AG09309 (cell line): ENCODE measurements around the gene SLC41A2.

ENCODE experiments used
- DNase-seq: peaks from one replicate; pipeline ENCODE4 v3.0.0-alpha.2; 2010; ENCODE audit warnings: low read depth
- H3K4me3 ChIP-seq: 2 replicates; pipeline ENCODE4 v1.5.1; 2011; ENCODE audit warnings: mild to moderate bottlenecking, low read depth, low read length, moderate library complexity; ENCODE audit not compliant: control insufficient read depth
- CTCF ChIP-seq: IDR thresholded peaks from 2 replicates; pipeline ENCODE4 v1.5.1; 2011; ENCODE audit warnings: mild to moderate bottlenecking, low read depth, low read length, inconsistent platforms; ENCODE audit not compliant: insufficient read depth, control insufficient read depth; ENCODE audit errors: missing control alignments

The SLC41A2 gene

GRCh38 chr12:104958001-104958804, at the start of gene SLC41A2:
Gene SLC41A2 (minus strand): TSS chr12:104958290. CDS start chr12:104928527, 29,763 bp downstream.
- TF ChIP-seq CTCF: no peak
- DNase-seq: peak; percentile 55
- peak within 1 kb of the TSS; percentile 84 for H3K4me3 ChIP-seq

GRCh38 chr12:105001476-105001875, 43.4 kb upstream of the SLC41A2 start:
- H3K4me3 ChIP-seq: no peak overlapping the region
- DNase-seq: no peak
- no peak for TF ChIP-seq CTCF

GRCh38 chr12:104999347-104999685, 41.2 kb upstream of the SLC41A2 start:
- DNase-seq: no peak
- H3K4me3 ChIP-seq: no peak overlapping the region
- no peak for TF ChIP-seq CTCF

- TF ChIP-seq CTCF: no peak
- DNase-seq: no peak
- no peak overlapping the region for H3K4me3 ChIP-seq
These were observed 40.6 kb upstream of the SLC41A2 start for GRCh38 chr12:104998423-104999346.

- no peak for TF ChIP-seq CTCF
- no peak for DNase-seq
- no peak overlapping the region for H3K4me3 ChIP-seq
These were observed 39.5 kb upstream of the SLC41A2 start for GRCh38 chr12:104997541-104997940.

GRCh38 chr12:104994336-104994735, 36.2 kb upstream of the SLC41A2 start:
- no peak for TF ChIP-seq CTCF
- DNase-seq: no peak
- H3K4me3 ChIP-seq: no peak overlapping the region
